GM23338 (cell line): ENCODE data around the gene CYP46A1.

Source experiments
- CREB1 ChIP-seq: fragments of 250-450 bp; sonication (Bioruptor Pico); IDR thresholded peaks from 2 replicates; pipeline ENCODE4 v1.5.0; 2020; ENCODE audit warnings: low read depth, mild to moderate bottlenecking, moderate library complexity
- EZH2 ChIP-seq: fragments of 200-600 bp; sonication (generic); IDR thresholded peaks from one replicate; pipeline ENCODE4 v1.8.0; 2017; ENCODE audit warnings: antibody characterized with exemption, mild to moderate bottlenecking, low read depth; ENCODE audit not compliant: unreplicated experiment
- EZH2phosphoT487 ChIP-seq: fragments of 200-600 bp; sonication (generic); IDR thresholded peaks from one replicate; pipeline ENCODE4 v1.8.1; 2018; ENCODE audit warnings: antibody characterized with exemption; ENCODE audit not compliant: unreplicated experiment
- POLR2AphosphoS5 ChIP-seq: IDR thresholded peaks from 2 replicates; pipeline ENCODE4 v1.6.1; 2016; ENCODE audit warnings: antibody characterized with exemption, low read depth
- REST ChIP-seq: IDR thresholded peaks from one replicate; pipeline ENCODE4 v1.6.1; 2018; ENCODE audit warnings: antibody characterized with exemption; ENCODE audit not compliant: unreplicated experiment
- STAT1 ChIP-seq: IDR thresholded peaks from one replicate; pipeline ENCODE4 v1.6.1; 2016; ENCODE audit warnings: antibody characterized with exemption; ENCODE audit not compliant: unreplicated experiment
- ZNF114 ChIP-seq: fragments of 250-450 bp; sonication (Bioruptor Pico); IDR thresholded peaks from 2 replicates; pipeline ENCODE4 v1.5.0; 2020; ENCODE audit warnings: mild to moderate bottlenecking, moderate library complexity
- TF ChIP-seq, protein P1 (sequence below), 2 experiments: fragments of 200-600 bp in 1 of 2; sonication (generic) in 1 of 2; conservative IDR thresholded peaks; 2 replicates each; pipeline versions ENCODE4 v1.5.1 to v1.6.1; 2016 to 2017; ENCODE audit warnings: antibody characterized with exemption in 2 of 2, low read depth in 2 of 2, mild to moderate bottlenecking in 2 of 2, moderate library complexity in 1 of 2
- TF ChIP-seq, protein P2 (sequence below): IDR thresholded peaks from 2 replicates; pipeline ENCODE4 v1.6.1; 2016; ENCODE audit warnings: antibody characterized with exemption

- no peak for TF ChIP-seq EZH2phosphoT487
- TF ChIP-seq, protein P1, sequence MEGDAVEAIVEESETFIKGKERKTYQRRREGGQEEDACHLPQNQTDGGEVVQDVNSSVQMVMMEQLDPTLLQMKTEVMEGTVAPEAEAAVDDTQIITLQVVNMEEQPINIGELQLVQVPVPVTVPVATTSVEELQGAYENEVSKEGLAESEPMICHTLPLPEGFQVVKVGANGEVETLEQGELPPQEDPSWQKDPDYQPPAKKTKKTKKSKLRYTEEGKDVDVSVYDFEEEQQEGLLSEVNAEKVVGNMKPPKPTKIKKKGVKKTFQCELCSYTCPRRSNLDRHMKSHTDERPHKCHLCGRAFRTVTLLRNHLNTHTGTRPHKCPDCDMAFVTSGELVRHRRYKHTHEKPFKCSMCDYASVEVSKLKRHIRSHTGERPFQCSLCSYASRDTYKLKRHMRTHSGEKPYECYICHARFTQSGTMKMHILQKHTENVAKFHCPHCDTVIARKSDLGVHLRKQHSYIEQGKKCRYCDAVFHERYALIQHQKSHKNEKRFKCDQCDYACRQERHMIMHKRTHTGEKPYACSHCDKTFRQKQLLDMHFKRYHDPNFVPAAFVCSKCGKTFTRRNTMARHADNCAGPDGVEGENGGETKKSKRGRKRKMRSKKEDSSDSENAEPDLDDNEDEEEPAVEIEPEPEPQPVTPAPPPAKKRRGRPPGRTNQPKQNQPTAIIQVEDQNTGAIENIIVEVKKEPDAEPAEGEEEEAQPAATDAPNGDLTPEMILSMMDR (conservative IDR thresholded peaks at IDR 0.05; ENCODE audit: low read depth in 2 of 2): no peak
- TF ChIP-seq, protein P2, sequence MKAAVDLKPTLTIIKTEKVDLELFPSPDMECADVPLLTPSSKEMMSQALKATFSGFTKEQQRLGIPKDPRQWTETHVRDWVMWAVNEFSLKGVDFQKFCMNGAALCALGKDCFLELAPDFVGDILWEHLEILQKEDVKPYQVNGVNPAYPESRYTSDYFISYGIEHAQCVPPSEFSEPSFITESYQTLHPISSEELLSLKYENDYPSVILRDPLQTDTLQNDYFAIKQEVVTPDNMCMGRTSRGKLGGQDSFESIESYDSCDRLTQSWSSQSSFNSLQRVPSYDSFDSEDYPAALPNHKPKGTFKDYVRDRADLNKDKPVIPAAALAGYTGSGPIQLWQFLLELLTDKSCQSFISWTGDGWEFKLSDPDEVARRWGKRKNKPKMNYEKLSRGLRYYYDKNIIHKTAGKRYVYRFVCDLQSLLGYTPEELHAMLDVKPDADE: no peak
- no peak for TF ChIP-seq EZH2
- no peak for TF ChIP-seq POLR2AphosphoS5
- no peak for TF ChIP-seq ZNF114 (CRISPR knock-in tag)
- TF ChIP-seq STAT1: no peak
- no peak for TF ChIP-seq CREB1
- TF ChIP-seq REST: no peak
Measured at GRCh38 chr14:99728981-99729451, 44.9 kb downstream of the CYP46A1 start.
